CD4-positive, alpha-beta T cell treated with Interleukin-17A for 1 hour (primary cell): ENCODE measurements around the gene STAT2.
"Not testable (repeated sequence)": the region's sequence is repeated elsewhere in the genome, so short reads cannot be mapped to it uniquely, and the experiment has no call there.

Source experiments
- DNase-seq: peaks from one replicate; pipeline ENCODE4 v3.0.0-alpha.2; 2020

STAT2 gene

DNA sequence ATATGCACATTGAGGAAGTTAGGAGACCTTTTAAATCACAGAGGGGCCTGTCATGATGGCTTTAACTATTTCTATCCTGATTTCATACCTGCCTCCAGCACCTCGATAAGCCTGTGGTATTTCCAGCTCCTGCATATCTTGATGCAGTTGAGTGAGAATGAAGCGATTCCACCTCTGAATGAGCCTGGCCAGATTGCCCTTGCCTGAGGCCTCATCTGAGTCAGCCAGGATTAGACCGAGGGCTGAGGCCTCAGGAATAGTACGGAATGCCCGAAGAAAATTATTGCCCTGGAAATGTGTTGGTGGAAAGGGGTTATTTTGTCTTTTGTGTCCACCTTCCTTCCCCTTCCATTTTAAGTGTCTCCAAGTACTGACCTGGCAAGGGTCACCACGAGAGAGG is 35.7 kb downstream of the STAT2 start:
- no peak for DNase-seq

DNA sequence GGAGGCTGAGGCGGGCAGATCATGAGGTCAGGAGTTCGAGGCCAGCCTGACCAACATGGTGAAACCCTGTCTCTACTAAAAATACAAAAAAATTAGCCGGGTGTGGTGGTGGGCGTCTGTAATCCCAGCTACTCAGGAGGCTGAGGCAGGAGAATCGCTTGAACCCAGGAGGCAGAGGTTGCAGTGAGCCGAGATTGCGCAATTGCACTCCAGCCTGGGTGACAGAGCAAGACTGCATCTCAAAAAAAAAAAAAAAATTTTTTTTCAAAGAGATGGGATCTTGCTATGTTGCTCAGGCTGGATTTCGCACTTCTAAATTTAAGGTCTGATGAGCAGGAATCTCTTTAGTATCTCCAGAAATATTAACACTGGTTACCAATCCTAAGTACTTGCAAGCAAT is 38.3 kb downstream of the STAT2 start:
- not testable (repeated sequence) for DNase-seq

DNA sequence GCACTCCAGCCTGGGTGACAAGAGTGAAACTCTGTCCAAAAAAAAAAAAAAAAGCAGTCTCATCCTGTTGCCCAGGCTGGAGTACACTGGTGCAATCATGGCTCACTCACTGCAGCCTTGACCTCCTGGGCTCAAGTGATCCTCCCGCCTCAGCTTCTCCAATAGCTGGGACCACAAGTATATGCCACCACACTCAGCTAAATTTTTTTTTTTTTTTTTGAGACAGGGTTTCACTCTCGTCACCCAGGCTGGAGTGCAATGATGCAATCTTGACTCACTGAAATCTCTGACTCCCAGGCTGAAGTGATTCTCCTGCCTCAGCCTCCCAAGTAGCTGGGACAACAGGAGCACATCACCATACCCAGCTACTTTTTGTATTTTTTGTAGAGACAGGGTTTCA is 38.9 kb downstream of the STAT2 start:
- no peak for DNase-seq

DNA sequence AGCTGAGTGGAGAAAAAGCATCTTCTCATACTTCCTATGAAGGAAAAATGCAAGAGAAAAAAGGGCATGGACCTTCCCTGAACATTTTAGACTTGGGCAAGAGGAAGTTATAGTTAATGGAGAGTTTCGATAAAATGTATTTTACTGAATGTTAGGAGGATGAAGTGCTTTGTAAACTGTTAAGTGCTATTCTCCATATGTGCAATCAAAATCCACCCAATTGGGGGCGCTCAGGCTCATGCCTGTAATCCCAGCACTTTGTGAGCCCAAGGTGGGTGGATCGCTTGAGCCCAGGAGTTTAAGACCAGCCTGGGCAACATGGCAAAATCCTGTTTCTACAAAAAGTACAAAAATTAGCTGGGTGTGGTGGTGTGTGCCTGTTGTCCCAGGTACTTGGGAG is 42.2 kb downstream of the STAT2 start:
- DNase-seq: no peak

DNA sequence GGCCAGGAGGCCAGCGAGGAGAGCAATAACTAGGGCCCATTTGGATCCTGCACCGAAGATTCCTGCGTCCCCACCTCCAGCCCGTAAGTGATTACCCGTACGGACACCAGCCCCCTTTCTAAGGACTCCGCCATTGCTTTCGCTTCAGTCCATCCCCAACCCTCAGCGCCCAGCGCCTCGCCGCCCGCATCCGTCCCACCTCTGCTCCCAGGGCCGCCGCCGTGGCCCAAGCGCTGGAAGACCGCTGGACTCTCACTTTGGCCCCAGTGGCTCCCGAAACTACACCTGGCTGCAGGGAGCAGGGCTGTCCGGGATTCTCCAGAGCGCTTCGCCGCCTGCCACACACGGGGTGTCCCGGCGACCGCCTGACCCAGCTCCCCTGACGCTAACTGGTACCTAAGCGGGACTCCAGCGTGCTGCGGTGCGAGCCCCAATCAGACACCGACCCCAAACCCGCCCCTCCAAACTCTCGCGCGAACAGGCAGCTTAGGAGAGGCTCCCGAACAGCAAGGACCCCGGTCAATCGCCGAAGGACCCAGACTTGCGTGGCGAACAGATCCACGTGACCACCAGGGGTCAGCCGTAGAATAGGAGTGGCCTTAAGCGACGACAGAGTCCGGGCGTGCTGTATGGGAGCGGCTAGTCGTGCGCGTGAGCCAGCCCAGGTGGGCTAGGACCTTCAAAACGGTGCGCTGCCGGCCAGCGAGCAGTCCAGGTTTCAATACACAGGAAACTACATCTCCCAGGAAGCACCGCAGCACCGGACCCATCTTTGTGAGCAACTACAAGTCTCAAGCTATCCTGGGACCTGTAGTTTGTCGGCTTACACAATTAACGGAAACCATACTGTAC is 44.1 kb downstream of the STAT2 start, which contains the start of gene CNPY2:
Gene CNPY2, minus strand, starts transcription at position 367 of the 852 bp plus-strand sequence. CDS start 771 bp downstream, outside the sequence.
- DNase-seq: peak; percentile 96

DNA sequence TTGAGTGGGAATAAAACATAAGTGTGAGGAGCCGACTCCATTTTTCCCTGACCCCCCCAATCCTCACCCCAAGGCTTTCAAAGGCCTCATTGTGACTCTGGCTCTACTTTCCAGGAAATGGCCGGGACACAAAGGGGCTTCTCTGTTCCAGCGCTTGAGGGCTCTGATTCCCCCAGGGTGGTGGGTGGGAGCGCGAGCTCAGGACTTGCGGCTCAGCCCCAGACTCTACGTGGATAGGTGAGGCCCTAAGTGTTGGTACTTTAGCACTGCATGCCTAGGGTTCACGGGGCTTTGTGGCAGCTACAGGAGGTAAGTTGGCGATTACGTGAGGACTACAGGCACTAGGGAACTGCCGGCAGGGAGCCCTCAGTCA is 44.7 kb downstream of the STAT2 start:
- DNase-seq: no peak

DNA sequence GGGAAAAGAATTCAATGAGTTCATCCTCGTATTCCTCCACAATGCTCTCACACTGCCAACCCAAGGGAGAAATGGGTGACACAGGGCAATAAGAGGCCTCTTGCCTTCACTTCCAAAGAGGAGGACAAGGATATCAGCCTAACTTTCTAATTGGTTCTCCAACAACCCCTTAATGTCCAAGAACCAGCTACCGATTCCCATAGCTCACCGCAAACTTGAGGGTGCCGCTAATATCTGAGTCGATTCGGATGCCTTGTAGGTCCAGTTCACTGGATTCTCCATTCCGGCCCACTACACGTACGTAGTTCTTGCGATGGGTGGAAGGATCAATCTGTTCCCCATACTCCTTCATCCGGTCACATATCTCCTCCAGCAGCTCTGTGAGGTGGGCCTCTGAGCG is 48.9 kb downstream of the STAT2 start:
- no peak for DNase-seq

DNA sequence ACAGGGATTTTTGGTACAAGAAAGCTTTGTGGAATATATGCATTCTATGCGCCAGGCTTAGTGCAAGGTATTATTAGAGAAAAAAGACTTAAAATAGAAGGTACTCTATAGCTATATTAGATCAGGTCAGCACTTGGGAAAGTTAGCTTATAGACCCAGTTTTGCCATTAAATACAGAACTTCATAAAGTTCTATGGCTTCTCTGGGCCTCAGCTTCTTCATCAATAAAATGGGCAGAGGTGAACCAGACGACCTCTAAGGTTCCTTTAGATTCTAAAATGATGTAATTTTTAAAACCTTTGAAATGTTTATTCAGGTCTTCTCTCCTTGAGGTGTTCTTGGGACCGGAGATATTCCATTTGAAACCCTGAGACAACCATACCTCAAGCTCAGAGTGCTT is 51.2 kb downstream of the STAT2 start:
- no peak for DNase-seq

DNA sequence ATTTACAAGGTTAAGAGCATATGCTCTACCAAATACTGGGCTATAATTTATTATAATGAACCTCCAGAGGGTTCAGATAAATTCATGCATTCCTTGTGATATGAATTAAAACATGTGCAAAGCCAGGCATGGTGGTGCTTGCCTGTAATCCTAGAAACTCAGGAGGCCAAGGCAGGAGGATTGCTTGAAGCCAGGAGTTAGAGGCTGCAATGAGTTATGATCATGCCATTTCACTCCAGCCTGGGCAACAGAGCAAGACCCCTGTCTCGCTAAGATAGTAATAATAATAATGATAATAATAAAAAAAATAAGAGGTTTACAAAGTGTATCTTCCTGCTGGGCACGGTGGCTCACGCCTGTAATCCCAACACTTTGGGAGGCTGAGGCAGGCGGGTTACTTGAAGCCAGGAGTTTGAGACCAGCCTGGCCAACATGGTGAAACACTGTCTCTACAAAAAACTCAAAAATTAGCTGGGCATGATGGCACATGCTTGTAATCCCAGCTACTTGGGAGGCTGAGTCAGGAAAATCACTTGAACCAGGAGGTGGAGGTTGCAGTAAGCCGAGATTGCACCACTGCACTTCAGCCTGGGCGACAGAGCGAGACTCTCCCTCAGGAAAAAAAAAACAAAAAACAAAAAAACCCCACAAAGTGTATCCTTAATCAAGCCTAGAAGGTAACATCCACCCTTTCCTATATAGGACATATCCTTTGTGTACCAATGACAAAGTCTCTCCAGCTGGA is 52.5 kb downstream of the STAT2 start:
- no peak for DNase-seq

DNA sequence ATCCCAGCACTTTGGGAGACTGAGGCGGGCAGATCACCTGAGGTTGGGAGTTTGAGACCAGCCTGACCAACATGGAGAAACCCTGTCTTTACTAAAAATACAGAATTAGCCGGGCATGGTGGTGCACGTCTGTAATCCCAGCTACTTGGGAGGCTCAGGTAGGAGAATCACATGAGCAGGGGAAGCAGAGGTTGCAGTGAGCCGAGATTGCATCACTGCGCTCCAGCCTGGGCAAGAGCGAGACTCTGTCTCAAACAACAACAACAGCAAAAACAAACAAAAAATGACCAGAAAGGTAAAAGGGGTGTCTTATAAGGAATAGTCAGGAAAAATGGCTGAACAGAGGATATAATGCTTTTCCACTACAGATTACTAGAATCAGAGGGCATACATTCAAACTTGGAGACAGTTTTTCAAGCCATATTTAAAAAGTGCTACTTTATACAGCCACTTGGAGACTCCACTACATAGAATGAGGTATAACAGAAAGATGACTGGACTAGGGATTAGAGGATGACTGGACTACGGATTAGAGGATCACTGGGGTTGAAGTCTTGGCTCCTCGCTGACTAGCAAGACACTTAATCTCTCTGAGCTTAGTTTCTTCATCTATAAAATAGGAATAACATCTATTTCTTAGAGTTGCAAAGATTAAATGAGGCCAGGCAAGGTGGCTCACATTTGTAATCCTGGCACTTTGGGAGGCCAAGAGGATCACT is 54.9 kb downstream of the STAT2 start:
- DNase-seq: no peak

DNA sequence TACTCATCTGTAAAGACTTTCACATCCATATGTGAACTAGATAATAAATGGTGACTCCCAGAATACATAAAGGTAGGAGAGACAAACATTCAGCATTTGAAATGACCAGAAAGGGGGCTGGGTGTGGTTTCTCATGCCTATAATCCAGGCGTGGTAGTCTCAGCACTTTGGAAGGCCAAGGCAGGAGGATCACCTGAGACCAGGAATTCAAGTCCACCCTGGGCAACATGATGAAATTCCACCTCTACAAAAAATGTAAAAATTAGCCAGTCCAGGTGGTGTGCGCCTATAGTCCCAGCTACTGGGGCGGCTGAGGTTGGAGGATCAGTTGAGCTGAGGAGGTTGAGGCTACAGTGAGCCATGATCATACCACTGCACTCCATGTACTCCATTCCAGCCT is 55.6 kb downstream of the STAT2 start:
- DNase-seq: no peak

DNA sequence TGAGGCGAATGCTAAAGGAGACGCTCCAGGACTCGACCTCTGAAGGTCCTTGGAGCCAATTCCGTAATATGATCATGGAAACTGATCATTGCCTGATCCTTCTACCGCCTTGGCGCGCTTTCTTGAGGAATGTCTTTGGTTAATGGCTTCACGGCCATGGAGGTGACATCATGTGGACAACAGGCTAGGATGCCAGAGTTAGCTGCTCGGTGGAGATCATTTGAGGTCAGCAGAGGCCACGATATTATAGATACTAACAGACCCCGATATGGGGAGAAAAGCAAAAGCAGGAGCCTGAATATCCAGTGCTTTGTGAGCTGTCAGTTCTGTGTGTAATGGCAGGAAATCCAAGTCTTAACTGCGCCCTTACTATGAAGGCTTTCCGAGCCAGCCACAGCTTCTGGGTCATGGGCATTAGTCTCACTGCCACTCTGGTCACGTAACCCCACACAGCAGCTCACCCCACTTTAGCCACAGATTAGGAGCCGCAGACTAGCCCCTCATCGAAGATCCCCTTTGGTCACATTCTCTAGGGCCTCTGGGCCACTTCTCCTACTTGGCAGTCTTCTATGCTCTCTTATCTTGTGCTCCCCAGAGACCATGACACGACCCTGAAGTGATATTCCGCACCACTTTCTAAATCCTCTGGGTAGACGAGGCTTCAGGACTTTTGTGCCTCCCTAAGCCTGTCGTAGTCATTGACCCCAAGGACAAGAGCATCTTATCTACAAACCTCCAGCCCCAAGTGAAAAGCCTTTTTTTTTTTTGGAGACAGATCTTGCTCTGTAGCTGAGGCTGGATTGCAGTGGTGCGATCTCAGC is 59.1 kb downstream of the STAT2 start:
- no peak for DNase-seq

DNA sequence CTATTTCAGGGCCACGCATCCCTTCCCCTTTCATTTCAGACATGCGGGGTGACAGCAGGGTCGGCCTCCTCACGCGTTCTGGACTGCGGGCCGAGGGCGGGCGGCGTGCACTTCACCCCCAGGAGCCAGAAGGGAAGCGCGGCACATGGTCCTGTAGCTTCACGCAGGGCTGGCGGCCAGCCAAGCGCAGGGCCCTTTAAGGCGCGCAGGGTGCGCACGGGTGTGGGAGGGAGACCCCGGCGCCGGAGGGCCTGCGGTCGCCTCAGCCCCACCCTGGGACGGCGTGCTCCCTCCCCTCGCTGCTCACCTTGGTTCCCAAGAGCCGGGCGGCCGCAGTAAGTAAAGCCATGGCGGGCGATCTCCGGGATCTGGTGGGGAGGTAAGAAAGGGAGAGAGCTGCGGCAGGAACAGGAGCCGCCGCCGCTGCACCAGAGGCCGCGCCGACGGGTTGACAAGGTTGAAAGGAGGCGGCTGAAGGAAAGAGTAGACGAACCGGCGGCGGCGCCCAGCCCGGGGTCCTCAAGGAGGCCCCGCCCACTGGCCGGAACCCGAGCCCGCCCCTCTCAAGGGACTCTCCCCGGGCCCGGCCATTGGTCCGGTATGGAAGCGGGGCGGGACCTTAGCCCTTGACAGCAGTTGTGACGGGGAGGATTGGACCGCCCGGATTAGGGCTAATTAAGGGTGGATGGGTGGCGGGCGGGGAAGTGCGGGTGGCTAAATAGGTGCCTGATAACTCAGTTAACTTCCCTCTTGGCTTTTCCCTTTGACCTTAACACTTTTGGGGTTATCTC is 59.9 kb downstream of the STAT2 start, which contains the start of gene CS:
Gene CS, minus strand, starts transcription at position 478 of the 791 bp plus-strand sequence. Its CDS starts 129 bp downstream, at position 349.
- peak; percentile 99 for DNase-seq

DNA sequence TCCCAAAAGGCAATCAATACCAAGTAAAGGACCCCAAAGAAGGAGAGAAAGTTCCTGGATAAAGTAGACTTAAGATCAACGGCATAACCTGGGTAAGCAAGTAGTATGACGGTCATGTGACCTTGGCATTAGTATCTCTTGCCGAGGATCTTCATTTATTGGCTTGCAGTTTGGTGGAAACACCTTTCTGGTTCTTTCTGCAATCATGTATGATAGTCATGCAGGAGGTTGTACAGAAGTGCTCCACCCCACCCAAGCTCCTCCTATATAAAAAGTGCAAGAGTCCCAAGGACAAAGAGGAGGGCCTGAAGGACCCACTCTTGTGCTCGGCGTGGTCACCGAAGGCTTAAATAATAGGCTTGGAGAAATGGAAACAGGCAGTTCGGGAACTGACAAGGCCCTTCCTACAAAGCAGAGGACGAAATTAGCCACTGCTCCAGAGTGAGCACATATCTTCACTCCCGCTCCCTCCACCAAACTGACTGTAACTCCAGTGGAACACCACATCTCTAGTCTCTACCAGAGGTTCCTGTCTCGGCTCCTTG is 60.5 kb downstream of the STAT2 start:
- DNase-seq: peak; percentile 57

DNA sequence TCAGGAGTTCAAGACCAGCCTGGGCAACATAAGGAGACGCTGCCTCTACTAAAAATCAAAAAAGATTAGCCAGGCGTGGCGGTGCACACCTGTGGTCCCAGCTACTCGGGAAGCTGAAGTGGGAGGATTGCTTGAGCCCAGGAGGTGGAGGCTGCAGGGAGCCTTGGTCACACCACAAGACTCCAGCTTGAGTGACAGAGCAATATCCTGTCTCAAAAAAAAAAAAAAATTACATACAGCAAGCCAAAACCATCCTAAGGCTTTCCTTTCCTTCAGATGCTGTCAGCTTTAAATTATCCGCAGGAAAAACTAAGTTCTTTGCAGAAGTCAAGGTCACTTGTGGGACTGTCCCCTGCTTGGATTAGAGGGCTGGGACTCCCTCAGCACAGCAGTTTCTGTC is 61.1 kb downstream of the STAT2 start:
- no peak for DNase-seq

DNA sequence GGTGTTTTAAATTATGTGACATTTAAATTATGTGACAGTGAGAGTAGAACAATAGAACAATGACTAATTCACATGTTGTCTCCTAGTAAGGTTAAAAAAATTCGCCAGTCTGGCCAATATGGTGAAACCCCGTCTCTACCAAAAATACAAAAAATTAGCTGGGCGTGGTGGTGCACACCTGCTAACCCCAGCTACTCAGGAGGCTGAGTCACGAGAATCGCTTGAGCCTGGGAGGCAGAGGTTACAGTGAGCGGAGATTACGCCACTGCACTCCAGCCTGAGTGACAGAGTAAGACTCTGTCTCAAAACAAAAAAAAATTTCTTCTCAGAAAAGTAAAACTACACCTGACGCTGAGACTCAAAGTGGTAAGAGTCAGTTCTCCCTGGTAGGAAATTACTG is 62.5 kb downstream of the STAT2 start:
- DNase-seq: no peak

DNA sequence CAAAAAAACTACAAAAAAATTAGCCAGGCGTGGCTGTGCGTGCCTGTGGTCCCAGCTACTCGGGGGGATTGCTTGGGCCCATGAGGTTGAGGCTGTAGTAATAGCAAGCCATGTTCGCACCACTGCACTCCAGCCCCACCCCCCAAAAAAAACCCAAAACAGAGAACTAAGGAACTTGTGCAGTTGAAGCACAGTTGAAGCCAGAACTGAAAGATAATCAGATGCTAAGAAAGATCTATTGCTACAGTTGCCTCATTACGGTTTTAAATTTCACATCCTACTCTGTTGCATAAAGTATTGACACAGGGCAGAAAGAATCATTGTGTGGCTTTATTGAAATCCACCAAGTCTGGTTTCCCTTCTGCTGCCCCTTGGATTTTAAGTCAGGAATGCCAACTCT is 63.6 kb downstream of the STAT2 start:
- DNase-seq: no peak

DNA sequence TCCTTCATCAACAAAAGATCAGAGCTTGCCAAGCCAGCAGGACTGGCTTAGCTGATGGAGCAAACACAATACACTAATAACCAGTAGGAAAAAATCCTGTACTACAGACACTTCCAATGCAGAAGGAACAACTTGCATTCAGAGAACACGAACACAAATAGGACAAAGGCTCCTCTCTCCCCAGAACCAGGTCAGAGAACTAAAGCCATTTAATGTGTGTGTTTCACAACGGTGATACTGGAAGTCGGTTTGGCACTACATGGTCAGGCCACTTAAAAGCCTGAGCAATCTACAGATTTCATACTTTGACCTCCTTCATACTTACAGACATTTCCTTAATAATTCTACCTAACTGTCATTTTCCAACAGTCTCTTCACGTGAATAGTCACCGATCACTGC is 66.1 kb downstream of the STAT2 start:
- DNase-seq: no peak
